ENCODE results near the gene ZNF385B. TPM values are rescaled to one million over a fixed set of nuclear protein-coding genes. Genes with fewer than 3 reads are reported as not detected.

ZNF385B gene
- total and polyA plus RNA-seq, 10 of the 15 experiments (the other 5 are each of a cell fraction or from before 2014, with no cell fraction given), result not detected

DNA sequence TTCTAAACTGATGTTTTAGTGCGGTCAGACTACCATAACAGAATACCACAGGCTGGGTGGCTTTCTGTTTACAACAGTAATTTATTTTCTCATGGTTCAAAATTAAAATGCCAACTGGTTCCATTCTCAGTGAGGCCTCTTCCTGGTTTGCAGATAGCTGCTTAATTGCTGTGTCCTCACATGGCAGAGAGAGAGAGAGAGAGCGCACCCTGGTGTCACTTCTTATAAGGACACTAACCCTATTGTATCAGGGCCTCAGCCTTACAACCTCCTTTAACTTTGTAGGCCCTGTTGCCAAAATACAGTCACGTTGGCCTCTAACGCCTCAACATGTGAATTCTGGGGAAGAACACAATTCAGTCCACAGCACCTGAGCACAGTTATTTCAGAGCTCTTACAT lies 37.5 kb upstream of the ZNF385B start:
- Histone ChIP-seq H3K27ac (ENCODE audit: control insufficient read depth, insufficient read depth) (no peak overlapping the region), H3K36me3 (ENCODE audit: control insufficient read depth in 2 of 2, insufficient read depth in 2 of 2, low read length in 1 of 2) (no peaks in the 10 kb centered on the region), H3K27me3 (replicated peaks in 1 of 2; ENCODE audit: control insufficient read depth in 2 of 2, insufficient read depth in 2 of 2, low read length in 1 of 2) (no peaks in the 10 kb centered on the region), H3K4me3 (no peak overlapping the region), H3K79me2 (ENCODE audit: control insufficient read depth, insufficient read depth, low read length) (no peaks in the 10 kb centered on the region), H3K4me1 (ENCODE audit: control insufficient read depth, insufficient read depth, low read length) (no peaks in the 10 kb centered on the region), H3K9me3 (replicated peaks; ENCODE audit: control insufficient read depth, insufficient read depth, low read length) (no peaks in the 10 kb centered on the region), H3K9ac (ENCODE audit: control insufficient read depth, insufficient read depth, low read length) (no peak overlapping the region), H2AFZ (ENCODE audit: control insufficient read depth, low read depth, low read length) (peak overlapping the region; percentile 44; the same call in 1 of the 2 replicates), H3K4me2 (ENCODE audit: control insufficient read depth, insufficient read depth) (no peak overlapping the region), H4K20me1 (ENCODE audit: control insufficient read depth, insufficient read depth) (no peaks in the 10 kb centered on the region)
- CTCF ChIA-PET, result interaction anchor here (0.7 to 1.6 kb wide), 8 partner anchors 9 to 163 kb away, joined by 3 to 4 read pairs (median 3); no protein-coding TSS in a partner anchor
- POLR2A ChIA-PET, result no interaction called here
- no peak for DNase-seq (ENCODE audit: low read depth, low spot score)
- SMC1A ChIA-PET (ENCODE audit: uncharacterized antibody, unreplicated experiment), result no interaction called here
- 46% methylated on average over 4 of the region's 4 CpGs for WGBS (ENCODE audit: insufficient coverage, insufficient replicate concordance, low lambda C conversion rate, missing lambda C conversion rate)
- intact Hi-C loops (cut with micrococcal nuclease; ENCODE audit: unreplicated experiment) (no loop called here), in situ Hi-C loops (cut with MboI) (no loop called here)
- BruUV-seq (replicated peaks), result no TSS peak
- ATAC-seq, result peak; percentile 100
- RAD21 ChIA-PET (ENCODE audit: unreplicated experiment), result no interaction called here
- no peak for TF ChIP-seq GABPA (IDR thresholded peaks at IDR 0.05; ENCODE audit: low read depth)
- peak; percentile 29; the same call in 1 of the 2 replicates for TF ChIP-seq RAD21 (IDR thresholded peaks at IDR 0.05; ENCODE audit: insufficient read depth, low read depth, low read length)
- no peak for TF ChIP-seq RAD51 (IDR thresholded peaks at IDR 0.05)
- TF ChIP-seq CTCF (IDR thresholded peaks at IDR 0.05 in 2 of 3, conservative IDR thresholded peaks at IDR 0.05 in 1 of 3; ENCODE audit: control insufficient read depth in 2 of 3, extremely low read depth in 1 of 3, insufficient read depth in 1 of 3, low read depth in 3 of 3, low read length in 3 of 3), result peak; percentile 34 to 44 (median 35); a peak in 4 of 6 replicates
- no peak for TF ChIP-seq SMARCA5 (IDR thresholded peaks at IDR 0.05)
- no peak for FAIRE-seq

GRCh38 chr2:179893616-179894015 lies 32.2 kb upstream of the ZNF385B start:
- 31% methylated on average over 3 of the region's 3 CpGs for WGBS (ENCODE audit: insufficient coverage, insufficient replicate concordance, low lambda C conversion rate, missing lambda C conversion rate)
- RAD21 ChIA-PET (ENCODE audit: unreplicated experiment), result no interaction called here
- no peak for TF ChIP-seq RAD21 (IDR thresholded peaks at IDR 0.05; ENCODE audit: insufficient read depth, low read depth, low read length)
- no peak for TF ChIP-seq NBN (IDR thresholded peaks at IDR 0.05)
- no peak for TF ChIP-seq ASH2L (IDR thresholded peaks at IDR 0.05; ENCODE audit: borderline replicate concordance, low read depth)
- no peak for TF ChIP-seq BHLHE40 (IDR thresholded peaks at IDR 0.05; ENCODE audit: borderline replicate concordance in 1 of 2, low read depth in 2 of 2, low read length in 1 of 2)
- no peak for TF ChIP-seq REST (IDR thresholded peaks at IDR 0.05; ENCODE audit: low read depth, low read length)
- TF ChIP-seq ZZZ3 (IDR thresholded peaks at IDR 0.05; ENCODE audit: control insufficient read depth, insufficient read length, low read depth), result no peak
- no peak for TF ChIP-seq CHD2 (IDR thresholded peaks at IDR 0.05; ENCODE audit: borderline replicate concordance, low read depth, low read length)
- no peak for TF ChIP-seq SPI1 (IDR thresholded peaks at IDR 0.05; ENCODE audit: borderline replicate concordance, insufficient read depth, low read depth, low read length)
- no peak for TF ChIP-seq MEF2B (IDR thresholded peaks at IDR 0.05; ENCODE audit: partially characterized antibody, poor library complexity, severe bottlenecking)

More at GRCh38 chr2:179893616-179894015, 32.2 kb upstream of the ZNF385B start:
- in situ Hi-C loops (cut with MboI), result no loop called here
- Histone ChIP-seq H3K4me1 (ENCODE audit: control insufficient read depth, insufficient read depth, low read length) (no peaks in the 10 kb centered on the region), H3K9ac (ENCODE audit: control insufficient read depth, insufficient read depth, low read length) (no peak overlapping the region), H3K9me3 (replicated peaks; ENCODE audit: control insufficient read depth, insufficient read depth, low read length) (no peaks in the 10 kb centered on the region), H3K27me3 (replicated peaks in 1 of 2; ENCODE audit: control insufficient read depth in 2 of 2, insufficient read depth in 2 of 2, low read length in 1 of 2) (no peaks in the 10 kb centered on the region), H3K4me2 (ENCODE audit: control insufficient read depth, insufficient read depth) (no peak overlapping the region), H3K27ac (ENCODE audit: control insufficient read depth, insufficient read depth) (no peak overlapping the region), H4K20me1 (ENCODE audit: control insufficient read depth, insufficient read depth) (no peaks in the 10 kb centered on the region), H3K36me3 (ENCODE audit: control insufficient read depth in 2 of 2, insufficient read depth in 2 of 2, low read length in 1 of 2) (no peaks in the 10 kb centered on the region), H2AFZ (ENCODE audit: control insufficient read depth, low read depth, low read length) (no peak overlapping the region), H3K4me3 (no peak overlapping the region), H3K79me2 (ENCODE audit: control insufficient read depth, insufficient read depth, low read length) (no peaks in the 10 kb centered on the region)
- ChIA-PET POLR2A (no interaction called here), SMC1A (ENCODE audit: uncharacterized antibody, unreplicated experiment) (no interaction called here), CTCF (no interaction called here)
- ATAC-seq (no peak), DNase-seq (ENCODE audit: low read depth, low spot score) (no peak), FAIRE-seq (no peak)
- intact Hi-C loops (cut with micrococcal nuclease; ENCODE audit: unreplicated experiment), result no loop called here
- no TSS peak for BruUV-seq (replicated peaks)
